Cardiac muscle cell (in vitro differentiated cells and primary cell): ENCODE results near the gene SCGB1A1. TPM values are rescaled to one million over a fixed set of nuclear protein-coding genes. Genes with fewer than 3 reads are reported as not detected.

Experiments used
- DNase-seq, 2 donors: peaks; one replicate each; pipeline versions ENCODE4 v3.0.0 to v3.0.0-alpha.2; 2010 to 2017; ENCODE audit warnings: low read depth in 1 of 2, low spot score in 1 of 2
- H3K27ac ChIP-seq: fragments of 200-600 bp; sonication (generic); 2 replicates; pipeline ENCODE4 v1.5.1; 2016
- H3K27me3 ChIP-seq: fragments of 200-600 bp; sonication (generic); 2 replicates; pipeline ENCODE4 v1.6.0; 2016; ENCODE audit warnings: control low read depth
- H3K36me3 ChIP-seq: fragments of 200-600 bp; sonication (generic); 2 replicates; pipeline ENCODE4 v1.5.1; 2016; ENCODE audit warnings: control low read depth
- H3K4me1 ChIP-seq: fragments of 200-600 bp; sonication (generic); 2 replicates; pipeline ENCODE4 v1.8.1; 2017; ENCODE audit warnings: low read depth, mild to moderate bottlenecking, mixed run types
- H3K4me3 ChIP-seq: fragments of 200-600 bp; sonication (generic); 2 replicates; pipeline ENCODE4 v1.5.1; 2016; ENCODE audit warnings: mild to moderate bottlenecking
- H3K9me3 ChIP-seq: fragments of 200-600 bp; sonication (generic); 2 replicates; pipeline ENCODE4 v1.5.1; 2017; ENCODE audit warnings: low read depth, mild to moderate bottlenecking, control low read depth
- CTCF ChIP-seq: IDR thresholded peaks from 2 replicates; pipeline ENCODE4 v1.5.1; 2012; ENCODE audit warnings: low read depth, mild to moderate bottlenecking, low read length
- polyA plus RNA-seq: library from polyadenylated mRNA; unstranded; fragments of >200 nt; fragmentation: Nextera tagmentation; extraction: Ambion mirVana; gene quantifications from 2 replicates; pipeline ENCODE4 v1.2.1, GENCODE V29; 2016
- total RNA-seq: library from RNA; depleted of rRNA; stranded (reverse); fragments of >200 nt; gene quantifications from 2 replicates; pipeline ENCODE4 v1.2.3, GENCODE V29; 2016

The SCGB1A1 gene
- total and polyA plus RNA-seq, 2 experiments from 2014 or later, result not detected

- Histone ChIP-seq H3K4me3 (no peak overlapping the region), H3K27me3 (no peaks in the 10 kb centered on the region), H3K9me3 (no peaks in the 10 kb centered on the region), H3K36me3 (no peaks in the 10 kb centered on the region), H3K4me1 (no peaks in the 10 kb centered on the region), H3K27ac (no peak overlapping the region)
- no peak for DNase-seq
- no peak for TF ChIP-seq CTCF
Observed at GRCh38 chr11:62452261-62452660, 33.4 kb downstream of the SCGB1A1 start.

GRCh38 chr11:62452839-62453468 lies 34.1 kb downstream of the SCGB1A1 start:
- Histone ChIP-seq H3K27me3 (no peaks in the 10 kb centered on the region), H3K4me1 (no peaks in the 10 kb centered on the region), H3K4me3 (no peak overlapping the region), H3K36me3 (no peaks in the 10 kb centered on the region), H3K9me3 (no peaks in the 10 kb centered on the region), H3K27ac (no peak overlapping the region)
- no peak for DNase-seq
- TF ChIP-seq CTCF, result no peak

- H3K4me3 ChIP-seq, result no peak overlapping the region
- no peaks in the 10 kb centered on the region for H3K4me1 ChIP-seq
- DNase-seq, result no peak
- no peaks in the 10 kb centered on the region for H3K36me3 ChIP-seq
- H3K27ac ChIP-seq, result no peak overlapping the region
- TF ChIP-seq CTCF, result no peak
- H3K27me3 ChIP-seq, result no peaks in the 10 kb centered on the region
- H3K9me3 ChIP-seq, result no peaks in the 10 kb centered on the region
Observed at GRCh38 chr11:62456630-62457029, 37.8 kb downstream of the SCGB1A1 start.

- Histone ChIP-seq H3K27me3 (no peaks in the 10 kb centered on the region), H3K4me3 (no peak overlapping the region), H3K36me3 (no peaks in the 10 kb centered on the region), H3K4me1 (no peaks in the 10 kb centered on the region), H3K27ac (no peak overlapping the region), H3K9me3 (no peaks in the 10 kb centered on the region)
- TF ChIP-seq CTCF, result no peak
- DNase-seq, result no peak
Observed at GRCh38 chr11:62457478-62457877, 38.6 kb downstream of the SCGB1A1 start.

- Histone ChIP-seq H3K27me3 (no peaks in the 10 kb centered on the region), H3K4me3 (no peak overlapping the region), H3K36me3 (no peaks in the 10 kb centered on the region), H3K4me1 (no peaks in the 10 kb centered on the region), H3K27ac (peak overlapping the region; percentile 19), H3K9me3 (no peaks in the 10 kb centered on the region)
- no peak for DNase-seq
- no peak for TF ChIP-seq CTCF
Observed at GRCh38 chr11:62458212-62459002, 39.6 kb downstream of the SCGB1A1 start.
